Non-pigmented ciliary epithelial cell (primary cell): ENCODE data around the gene BFSP2.
A peak's percentile ranks its signal among the peaks of the same experiment; 100 is the strongest.

Experiments used
- DNase-seq: peaks from one replicate; pipeline ENCODE4 v3.0.0-alpha.2; 2010; ENCODE audit warnings: low read depth

The BFSP2 gene

GRCh38 chr3:133419151-133419909, 19.5 kb downstream of the BFSP2 start:
- DNase-seq: no peak

GRCh38 chr3:133424937-133425869, 25.3 kb downstream of the BFSP2 start:
- no peak for DNase-seq

DNA sequence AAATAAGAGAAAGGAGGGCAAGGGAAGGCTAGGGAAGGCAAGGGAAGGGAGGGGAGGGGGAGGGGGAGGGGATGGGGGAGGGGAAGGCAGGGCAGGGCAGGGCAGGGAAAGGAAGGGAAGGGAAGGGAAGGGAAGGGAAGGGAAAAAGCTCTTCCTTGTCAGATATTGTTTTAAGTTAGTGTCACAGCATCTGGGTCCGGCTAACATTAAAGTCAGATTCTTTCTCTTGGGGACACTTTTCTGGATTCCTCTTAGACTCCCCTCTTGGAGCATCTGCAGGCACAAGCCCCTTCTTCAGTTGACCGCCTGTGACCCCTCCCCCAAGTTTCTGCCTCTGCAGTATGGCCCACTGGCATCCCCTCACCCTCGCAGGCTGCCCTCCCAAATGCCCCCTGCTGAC, 26.0 kb downstream of the BFSP2 start:
- no peak for DNase-seq

DNA sequence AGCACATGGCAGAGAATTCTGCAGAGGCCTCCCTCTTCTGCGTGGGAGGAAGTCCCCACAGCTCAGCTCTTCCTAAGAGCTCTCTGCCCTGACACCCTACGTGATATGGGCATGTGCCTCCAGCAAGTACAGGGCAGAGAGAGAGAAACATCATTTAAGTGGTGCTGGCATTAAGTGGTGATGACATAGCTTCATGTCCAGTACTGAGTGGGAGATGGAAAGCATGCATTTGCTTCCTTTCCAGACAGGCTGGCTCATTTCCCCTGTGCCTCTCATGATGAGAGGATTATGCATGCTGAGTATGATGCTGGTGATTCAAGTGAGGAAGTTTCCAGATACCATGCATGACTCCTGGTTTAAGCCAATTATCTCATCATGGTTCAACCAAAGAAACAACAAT, 26.9 kb downstream of the BFSP2 start:
- DNase-seq: peak; percentile 46

DNA sequence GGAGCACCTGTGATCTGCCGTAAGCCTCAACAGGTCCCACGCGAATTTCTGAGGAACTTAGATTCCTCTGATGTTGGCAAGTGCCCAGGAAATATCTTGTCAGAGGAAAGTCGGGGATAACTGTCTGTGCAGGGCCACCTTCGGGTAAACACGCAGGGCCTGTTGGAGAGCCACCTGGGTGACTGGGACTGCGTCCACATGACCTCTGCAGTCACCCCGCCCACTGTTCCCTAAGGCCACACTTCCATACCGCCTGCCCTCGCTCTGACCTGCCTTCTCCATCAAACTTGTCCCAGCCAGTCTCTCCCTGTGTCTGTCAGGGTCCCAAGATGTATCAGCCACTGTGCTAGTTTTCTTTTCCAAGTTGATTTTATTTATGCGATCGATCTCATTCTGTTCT, 28.7 kb downstream of the BFSP2 start:
- no peak for DNase-seq

DNA sequence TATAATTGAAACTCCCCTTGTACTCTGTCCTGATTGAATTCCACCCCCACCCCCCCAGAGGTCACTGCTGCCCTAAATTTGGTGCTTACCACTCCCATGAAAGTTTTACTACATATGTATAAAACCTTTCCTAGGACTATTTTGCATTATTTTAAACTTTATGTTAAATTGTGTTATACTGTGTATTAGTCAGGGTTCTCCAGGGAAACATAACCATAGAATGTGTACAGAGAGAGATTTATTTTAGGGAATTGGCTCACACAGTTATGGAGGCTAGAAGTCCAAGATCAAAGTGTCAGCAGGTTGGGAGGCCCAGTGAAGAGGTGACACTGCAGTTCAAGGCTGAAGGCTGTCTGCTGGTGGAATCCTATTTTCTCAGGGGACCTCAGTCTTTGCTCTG, 29.2 kb downstream of the BFSP2 start:
- DNase-seq: no peak

GRCh38 chr3:133439563-133439962, 39.7 kb downstream of the BFSP2 start:
- DNase-seq: no peak

- no peak for DNase-seq
Measured at GRCh38 chr3:133440652-133441051, 40.8 kb downstream of the BFSP2 start.

- no peak for DNase-seq
Measured at GRCh38 chr3:133441867-133442270, 42.0 kb downstream of the BFSP2 start.

- DNase-seq: no peak
Measured at GRCh38 chr3:133442518-133442917, 42.7 kb downstream of the BFSP2 start.

GRCh38 chr3:133443649-133444422, 44.0 kb downstream of the BFSP2 start:
- no peak for DNase-seq

DNA sequence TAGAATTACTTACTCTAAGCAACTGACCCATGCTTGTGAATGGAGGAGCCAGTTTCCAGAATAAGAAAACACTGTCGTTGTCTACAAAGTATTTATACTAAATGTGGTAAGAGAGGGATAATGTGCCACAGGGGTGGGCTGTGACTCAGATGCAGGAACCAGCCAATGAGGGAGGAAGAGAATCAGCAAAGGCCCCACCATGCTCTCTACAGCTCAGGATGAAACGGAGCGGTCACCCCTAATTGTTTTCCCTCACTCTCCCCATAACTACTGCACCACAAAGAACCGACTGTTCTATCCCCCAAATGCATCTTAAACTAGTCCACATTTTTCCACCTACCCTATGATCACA, 44.5 kb downstream of the BFSP2 start:
- no peak for DNase-seq

GRCh38 chr3:133445108-133445507, 45.3 kb downstream of the BFSP2 start:
- no peak for DNase-seq

GRCh38 chr3:133447750-133448477, 48.1 kb downstream of the BFSP2 start:
- DNase-seq: no peak

- no peak for DNase-seq
Measured at GRCh38 chr3:133448478-133449122, 48.7 kb downstream of the BFSP2 start.

- no peak for DNase-seq
Measured at GRCh38 chr3:133451309-133451708, 51.5 kb downstream of the BFSP2 start.

DNA sequence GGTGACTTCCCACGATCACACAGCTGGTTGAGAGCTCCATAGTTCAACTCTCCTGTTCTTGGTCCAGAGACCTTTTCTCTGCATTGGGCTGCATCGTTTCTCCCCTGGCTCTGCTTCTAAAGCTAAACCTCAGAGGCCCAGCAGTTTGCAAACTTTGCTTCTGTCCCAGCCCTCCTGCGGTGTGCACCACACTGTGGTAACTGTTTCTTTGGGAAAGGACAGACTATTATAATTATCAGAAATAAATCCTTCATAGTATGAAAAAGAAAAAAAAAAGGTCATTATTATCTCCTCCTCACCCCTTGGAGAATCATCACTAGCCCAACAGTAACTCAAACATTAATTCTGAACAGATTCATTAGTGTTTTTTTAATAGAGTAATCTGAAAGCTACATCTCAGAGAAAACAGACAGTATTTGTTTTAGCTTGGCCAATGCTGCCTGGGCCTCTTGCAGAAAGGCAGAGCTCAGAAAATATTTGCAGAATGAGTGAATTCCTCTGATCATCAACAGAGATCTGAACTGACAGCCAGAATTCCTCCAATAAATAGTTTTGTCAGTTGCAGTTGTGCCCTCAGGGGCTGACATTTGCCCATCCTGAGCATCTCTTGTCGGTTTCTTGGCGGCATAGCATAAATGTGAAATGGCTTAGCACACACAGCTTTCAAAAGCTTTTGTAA, 52.9 kb downstream of the BFSP2 start:
- no peak for DNase-seq

GRCh38 chr3:133453383-133453782, 53.5 kb downstream of the BFSP2 start:
- DNase-seq: no peak

DNA sequence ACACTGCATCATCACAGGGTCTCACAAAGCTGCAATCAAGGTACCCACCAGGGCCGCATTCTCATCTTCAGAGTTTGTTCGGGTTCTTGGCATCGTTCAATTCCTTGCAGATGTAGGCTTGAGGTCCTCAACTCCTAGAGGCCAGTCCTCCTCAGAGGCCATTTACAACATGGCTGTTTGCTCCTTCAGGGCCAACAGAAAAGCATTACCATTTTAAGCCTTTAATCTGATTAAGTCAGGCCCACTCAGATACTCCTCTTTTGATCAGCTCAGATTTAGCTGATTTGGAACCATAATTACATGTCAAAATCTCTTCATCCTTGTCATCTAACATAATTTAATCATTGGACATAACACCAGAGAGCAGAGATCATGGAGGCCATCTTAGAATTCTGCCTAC, 55.4 kb downstream of the BFSP2 start:
- DNase-seq: no peak

DNA sequence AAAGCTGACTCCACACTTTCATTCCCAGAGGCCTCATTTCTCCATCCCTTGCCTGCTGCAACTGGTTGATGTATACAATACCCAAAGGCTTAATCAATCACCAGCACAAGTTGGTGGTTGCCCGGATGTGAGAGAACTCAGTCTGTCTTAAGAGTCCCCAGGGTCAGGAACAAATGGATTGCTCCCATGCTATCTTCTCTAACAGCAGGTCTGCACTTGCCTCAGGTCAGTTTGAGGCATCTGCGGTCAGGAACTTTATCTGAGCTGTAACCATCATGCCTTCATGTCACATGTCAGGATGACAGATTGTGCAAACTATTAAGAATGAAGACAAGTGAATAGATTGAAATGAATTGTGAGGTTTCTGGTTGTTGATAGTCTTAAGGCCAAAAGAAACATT, 56.1 kb downstream of the BFSP2 start:
- no peak for DNase-seq

- DNase-seq: no peak
Measured at GRCh38 chr3:133457025-133457424, 57.2 kb downstream of the BFSP2 start.
